ENCODE results near the gene DYNLRB1. TPM values are rescaled to one million over a fixed set of nuclear protein-coding genes. Genes with fewer than 3 reads are reported as not detected.

DYNLRB1 gene
- total RNA-seq, 1 donor from 2014 or later = 208 TPM

DNA sequence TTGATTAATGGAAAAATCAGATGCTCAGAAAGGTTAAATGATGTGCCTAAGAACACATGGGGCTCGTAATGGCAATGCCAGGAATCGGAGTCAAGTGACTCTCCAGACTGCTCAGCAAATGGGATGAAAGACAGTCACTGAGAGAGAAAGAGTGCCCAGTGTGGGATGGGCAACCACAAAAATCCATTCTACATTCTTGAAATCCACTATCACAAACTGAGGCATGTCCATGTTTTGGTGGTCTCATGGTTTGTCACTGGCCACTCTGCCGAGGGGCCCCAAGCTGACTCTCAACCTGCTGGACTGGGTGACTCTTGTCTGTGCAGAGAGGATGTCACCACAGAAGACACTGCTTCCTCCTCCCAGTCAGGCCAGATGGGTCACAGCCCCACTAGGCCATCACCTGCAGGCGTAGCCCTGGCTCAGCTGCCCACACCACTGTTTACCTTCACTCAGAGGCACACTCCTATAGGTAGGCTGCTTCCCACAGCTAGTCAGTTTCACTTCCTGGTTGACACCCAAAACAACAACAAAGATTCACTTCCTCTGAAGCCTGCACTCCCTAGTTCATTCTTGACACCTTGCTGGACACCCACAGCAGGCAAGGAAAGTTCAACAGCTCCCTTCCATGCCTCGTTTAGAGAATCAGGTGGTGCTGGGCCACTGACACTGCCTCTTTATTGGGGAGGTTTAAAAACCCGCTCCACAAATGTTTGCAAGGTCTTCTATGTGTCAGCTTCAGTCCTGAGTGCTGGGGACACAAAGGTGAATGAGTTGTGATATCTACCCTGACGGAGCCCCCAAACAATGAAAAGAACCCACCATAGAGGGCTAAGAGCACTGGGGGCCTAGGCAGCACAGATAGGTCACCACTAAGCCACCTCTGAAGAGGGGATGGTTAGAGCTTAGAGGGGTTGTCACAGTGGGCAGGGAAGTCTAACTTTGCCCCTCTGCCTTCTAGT lies 64.0 kb downstream of the DYNLRB1 start:
- DNase-seq (ENCODE audit: low spot score, unreplicated experiment) = no peak
- TF ChIP-seq CTCF (IDR thresholded peaks at IDR 0.05; ENCODE audit: unreplicated experiment) = no peak
- Mint-ChIP-seq H3K4me3 (ENCODE audit: low read depth) (no peak overlapping the region), H3K27ac (peak overlapping the region; percentile 51), H3K4me1 (ENCODE audit: low read depth) (peaks cover 9% of the 10 kb centered on the region), H3K9me3 (ENCODE audit: low read depth) (no peaks in the 10 kb centered on the region), H3K27me3 (no peaks in the 10 kb centered on the region), H3K36me3 (ENCODE audit: insufficient read depth) (peaks cover 6% of the 10 kb centered on the region)

- Mint-ChIP-seq H3K27ac (no peak overlapping the region), H3K4me3 (ENCODE audit: low read depth) (no peak overlapping the region), H3K36me3 (ENCODE audit: insufficient read depth) (peaks cover 7% of the 10 kb centered on the region), H3K27me3 (no peaks in the 10 kb centered on the region), H3K4me1 (ENCODE audit: low read depth) (peaks cover 9% of the 10 kb centered on the region), H3K9me3 (ENCODE audit: low read depth) (no peaks in the 10 kb centered on the region)
- TF ChIP-seq CTCF (IDR thresholded peaks at IDR 0.05; ENCODE audit: unreplicated experiment) = no peak
- no peak for DNase-seq (ENCODE audit: low spot score, unreplicated experiment)
Observed at GRCh38 chr20:34581341-34582184, 65.3 kb downstream of the DYNLRB1 start.

DNA sequence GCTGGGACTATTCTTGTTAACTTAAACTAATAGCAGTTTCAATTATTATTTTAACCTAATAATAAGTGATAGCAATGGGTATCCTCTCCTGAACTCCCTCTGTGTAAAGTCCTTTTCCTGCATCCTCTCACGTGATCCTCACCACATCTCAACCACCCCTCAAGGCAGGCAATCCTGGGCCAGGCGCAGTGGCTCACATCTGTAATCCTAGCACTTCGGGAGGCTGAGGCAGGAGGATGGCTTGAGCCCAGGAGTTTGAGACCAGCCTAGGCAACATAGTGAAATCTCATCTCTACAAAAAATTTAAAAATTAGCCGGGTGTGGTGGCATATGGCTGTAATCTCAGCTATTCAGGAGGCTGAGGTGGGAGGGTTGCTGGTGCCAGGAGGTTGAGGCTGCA lies 66.0 kb downstream of the DYNLRB1 start:
- H3K36me3 Mint-ChIP-seq (ENCODE audit: insufficient read depth) = peaks cover 7% of the 10 kb centered on the region
- H3K9me3 Mint-ChIP-seq (ENCODE audit: low read depth) = no peaks in the 10 kb centered on the region
- no peak overlapping the region for H3K27ac Mint-ChIP-seq
- no peak for DNase-seq (ENCODE audit: low spot score, unreplicated experiment)
- H3K4me1 Mint-ChIP-seq (ENCODE audit: low read depth) = peaks cover 9% of the 10 kb centered on the region
- no peak overlapping the region for H3K4me3 Mint-ChIP-seq (ENCODE audit: low read depth)
- TF ChIP-seq CTCF (IDR thresholded peaks at IDR 0.05; ENCODE audit: unreplicated experiment) = no peak
- no peaks in the 10 kb centered on the region for H3K27me3 Mint-ChIP-seq

DNA sequence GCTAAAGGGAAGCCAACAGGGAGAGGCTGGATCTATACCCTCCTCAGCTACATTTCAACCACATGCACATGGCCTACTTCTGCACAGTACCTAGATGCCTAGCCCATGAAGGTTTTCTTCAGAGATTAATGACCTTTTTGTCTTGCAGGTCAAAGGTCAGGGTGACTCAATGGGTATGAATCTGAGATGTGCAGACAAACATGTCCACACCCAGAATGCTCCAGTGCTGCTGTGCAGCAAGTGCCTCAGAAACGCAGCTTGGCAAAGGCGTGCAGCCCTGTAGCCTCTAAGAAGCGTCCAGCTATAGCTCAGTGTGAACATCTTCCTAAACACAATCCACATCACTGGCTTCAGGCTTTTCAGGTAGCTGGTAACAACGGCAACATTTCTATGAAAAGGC lies 66.7 kb downstream of the DYNLRB1 start:
- Mint-ChIP-seq H3K27me3 (no peaks in the 10 kb centered on the region), H3K27ac (peak overlapping the region; percentile 45)

More for the DNA sequence above, 66.7 kb downstream of the DYNLRB1 start:
- TF ChIP-seq CTCF (IDR thresholded peaks at IDR 0.05; ENCODE audit: unreplicated experiment) = no peak
- H3K36me3 Mint-ChIP-seq (ENCODE audit: insufficient read depth) = peaks cover 9% of the 10 kb centered on the region
- no peaks in the 10 kb centered on the region for H3K9me3 Mint-ChIP-seq (ENCODE audit: low read depth)
- DNase-seq (ENCODE audit: low spot score, unreplicated experiment) = no peak
- H3K4me1 Mint-ChIP-seq (ENCODE audit: low read depth) = peaks cover 9% of the 10 kb centered on the region
- H3K4me3 Mint-ChIP-seq (ENCODE audit: low read depth) = no peak overlapping the region
